GM12878 (cell line): Measurements from ENCODE around the gene CFAP92. TPM values are rescaled to one million over a fixed set of nuclear protein-coding genes. Genes with fewer than 3 reads are reported as not detected.

ENCODE experiments used
- ATAC-seq: fragments of 200-7000 bp; cut with Tn5 transposase; 3 replicates; pipeline ENCODE4 v1.9.1; 2020; ENCODE audit warnings: mild to moderate bottlenecking, moderate library complexity
- BruUV-seq: library from RNA; stranded (reverse); fragments of 400-500 nt; replicated peaks from 2 replicates; lab custom pipeline; 2021; lab: Mats Ljungman, UMichigan
- CTCF ChIA-PET: fragments of 300-600 bp; sonication (Branson Sonifier 250); formaldehyde crosslinking; extraction: SDS; loops from one replicate; lab custom pipeline; 2021; ENCODE audit warnings: inconsistent platforms; lab: Yijun Ruan, JAX
- POLR2A ChIA-PET: fragments of 350-600 bp; formaldehyde crosslinking; extraction: SDS; loops from one replicate; lab custom pipeline; 2021; ENCODE audit warnings: inconsistent platforms; lab: Charles Lee
- RAD21 ChIA-PET: fragments of 300-600 bp; sonication (Branson Sonifier 250); formaldehyde crosslinking; loops from one replicate; lab custom pipeline; 2023; ENCODE audit warnings: antibody characterized with exemption; ENCODE audit not compliant: unreplicated experiment; lab: Charles Lee
- SMC1A ChIA-PET: fragments of 300-600 bp; sonication (Branson Sonifier 250); formaldehyde crosslinking; loops from one replicate; lab custom pipeline; 2023; ENCODE audit not compliant: unreplicated experiment, uncharacterized antibody; lab: Charles Lee
- DNase-seq: peaks from one replicate; pipeline ENCODE4 v3.0.0-alpha.2; 2011; ENCODE audit warnings: low read depth, low spot score
- FAIRE-seq: peaks from 3 replicates; lab custom pipeline; 2011; peaks lifted over from hg19 to GRCh38; lab: Jason Lieb, UNC
- H2AFZ ChIP-seq: 2 replicates; pipeline ENCODE4 v1.6.0; 2011; ENCODE audit warnings: low read depth, low read length, control low read depth; ENCODE audit not compliant: control insufficient read depth
- H3K27ac ChIP-seq: 2 replicates; pipeline ENCODE4 v1.5.1; 2011; ENCODE audit warnings: control low read depth; ENCODE audit not compliant: control insufficient read depth, insufficient read depth
- H3K27me3 ChIP-seq, 2 experiments: replicated peaks in 1 of 2; 2 replicates each; pipeline versions ENCODE4 v1.6.0 to v1.6.1; 2011; ENCODE audit warnings: low read length in 1 of 2; ENCODE audit not compliant: control insufficient read depth in 2 of 2, insufficient read depth in 2 of 2
- H3K36me3 ChIP-seq, 2 experiments: 2 replicates each; pipeline ENCODE4 v1.5.1; 2011; ENCODE audit warnings: low read length in 1 of 2; ENCODE audit not compliant: control insufficient read depth in 2 of 2, insufficient read depth in 2 of 2
- H3K4me1 ChIP-seq: 2 replicates; pipeline ENCODE4 v1.6.1; 2011; ENCODE audit warnings: mild to moderate bottlenecking, low read length, moderate library complexity, mixed read lengths; ENCODE audit not compliant: control insufficient read depth, insufficient read depth
- H3K4me2 ChIP-seq: 2 replicates; pipeline ENCODE4 v1.6.0; 2011; ENCODE audit warnings: control low read depth; ENCODE audit not compliant: control insufficient read depth, insufficient read depth
- H3K4me3 ChIP-seq: fragments of 200-600 bp; sonication (generic); 2 replicates; pipeline ENCODE4 v1.5.1; 2016
- H3K79me2 ChIP-seq: 2 replicates; pipeline ENCODE4 v1.6.0; 2011; ENCODE audit warnings: low read length; ENCODE audit not compliant: control insufficient read depth, insufficient read depth
- H3K9ac ChIP-seq: 2 replicates; pipeline ENCODE4 v1.8.0; 2011; ENCODE audit warnings: low read length, control low read depth, mixed read lengths; ENCODE audit not compliant: control insufficient read depth, insufficient read depth
- H3K9me3 ChIP-seq: replicated peaks from 3 replicates; pipeline ENCODE4 v1.5.1; 2011; ENCODE audit warnings: mild to moderate bottlenecking, low read length; ENCODE audit not compliant: control insufficient read depth, insufficient read depth
- H4K20me1 ChIP-seq: 2 replicates; pipeline ENCODE4 v1.6.0; 2011; ENCODE audit not compliant: control insufficient read depth, insufficient read depth
- BCL3 ChIP-seq: IDR thresholded peaks from 2 replicates; pipeline ENCODE4 v1.6.1; 2011; ENCODE audit warnings: borderline replicate concordance, low read depth, mild to moderate bottlenecking, moderate library complexity, low read length; ENCODE audit not compliant: insufficient read depth, poor library complexity, severe bottlenecking
- BRCA1 ChIP-seq: IDR thresholded peaks from 2 replicates; pipeline ENCODE4 v1.6.1; 2011; ENCODE audit warnings: low read depth, low read length, improper control_type of control experiment
- CHD4 ChIP-seq: fragments of 200-600 bp; sonication (generic); IDR thresholded peaks from 2 replicates; pipeline ENCODE4 v1.6.1; 2016; ENCODE audit warnings: mild to moderate bottlenecking
- DPF2 ChIP-seq: fragments of 450-650 bp; IDR thresholded peaks from 2 replicates; pipeline ENCODE4 v1.6.1; 2017; ENCODE audit warnings: mild to moderate bottlenecking
- FOXK2 ChIP-seq: fragments of 450-650 bp; IDR thresholded peaks from 2 replicates; pipeline ENCODE4 v1.6.1; 2017; ENCODE audit warnings: mild to moderate bottlenecking, moderate library complexity
- HCFC1 ChIP-seq: fragments of 150-350 bp; IDR thresholded peaks from 2 replicates; pipeline ENCODE4 v1.6.1; 2014; ENCODE audit warnings: low read length
- HDAC2 ChIP-seq: fragments of 200-600 bp; sonication (generic); IDR thresholded peaks from 2 replicates; pipeline ENCODE4 v1.6.1; 2017
- POLR2AphosphoS2 ChIP-seq: IDR thresholded peaks from 2 replicates; pipeline ENCODE4 v1.6.1; 2011; ENCODE audit warnings: low read depth, mild to moderate bottlenecking, low read length, improper control_type of control experiment, moderate library complexity
- POLR2AphosphoS5 ChIP-seq: IDR thresholded peaks from 2 replicates; pipeline ENCODE4 v1.6.1; 2011; ENCODE audit warnings: mild to moderate bottlenecking, low read length, inconsistent platforms
- RBBP5 ChIP-seq: fragments of 200-600 bp; sonication (generic); conservative IDR thresholded peaks from 2 replicates; pipeline ENCODE4 v1.6.1; 2016
- SMARCA5 ChIP-seq: fragments of 450-650 bp; IDR thresholded peaks from 2 replicates; pipeline ENCODE4 v1.6.1; 2017; ENCODE audit warnings: mild to moderate bottlenecking
- SP1 ChIP-seq: IDR thresholded peaks from one replicate; pipeline ENCODE4 v1.6.1; 2011; ENCODE audit warnings: low read depth, low read length
- SREBF2 ChIP-seq: IDR thresholded peaks from 2 replicates; pipeline ENCODE4 v1.6.1; 2012; ENCODE audit warnings: mild to moderate bottlenecking, low read length
- STAT3 ChIP-seq: IDR thresholded peaks from 2 replicates; pipeline ENCODE4 v1.6.1; 2011; ENCODE audit warnings: low read depth, low read length, improper control_type of control experiment
- WRNIP1 ChIP-seq: IDR thresholded peaks from 2 replicates; pipeline ENCODE4 v1.6.1; 2011; ENCODE audit warnings: low read depth, low read length, improper control_type of control experiment, borderline replicate concordance
- YY1 ChIP-seq: IDR thresholded peaks from 2 replicates; pipeline ENCODE4 v1.6.1; 2011; ENCODE audit warnings: low read depth, mild to moderate bottlenecking, low read length
- ZBTB11 ChIP-seq: fragments of 450-650 bp; formaldehyde crosslinking; IDR thresholded peaks from 2 replicates; pipeline ENCODE4 v1.5.0; 2022; ENCODE audit warnings: mild to moderate bottlenecking, missing genetic modification characterization
- ZSCAN29 ChIP-seq: fragments of 450-650 bp; IDR thresholded peaks from 2 replicates; pipeline ENCODE4 v1.6.1; 2017; ENCODE audit warnings: mild to moderate bottlenecking, moderate library complexity
- WGBS: methylation state at CpG from one replicate; pipeline ENCODE4 v1.1.6; 2016; ENCODE audit warnings: low lambda C conversion rate; ENCODE audit not compliant: insufficient replicate concordance, insufficient coverage; ENCODE audit errors: missing lambda C conversion rate; 5-methylcytosine and 5-hydroxymethylcytosine counted together
- in situ Hi-C: fragments of 300-500 bp; cut with MboI; formaldehyde crosslinking; loops from 9 replicates; pipeline ENCODE4 v1.14.3; 2018; ENCODE audit warnings: mixed read lengths
- intact Hi-C: fragments of 100-400 bp; cut with micrococcal nuclease; formaldehyde crosslinking; loops from one replicate; pipeline ENCODE4 v1.14.2; 2022; ENCODE audit not compliant: unreplicated experiment
- polyA plus RNA-seq, 11 experiments: library from polyadenylated mRNA; depleted of rRNA in 4 of 11; unstranded in 6 of 11; stranded (reverse) in 5 of 11; fragments of >200 nt; fragmentation: Nextera tagmentation in 4 of 11; fragmentation: Illumina TruSeq in 1 of 11; extraction: Ambion mirVana in 4 of 11; extraction: Trizol in 1 of 11; gene quantifications; 1 replicate in 1 of 11; 2 replicates in 10 of 11; pipeline versions ENCODE4 v1.2.1 to v1.2.3, GENCODE V29; 2011 to 2016; ENCODE audit warnings: inconsistent platforms in 2 of 11, missing spikeins in 2 of 11, low read depth in 1 of 11
- total RNA-seq, 4 experiments: library from RNA; depleted of rRNA in 3 of 4; stranded (reverse); fragments of >200 nt in 3 of 4; fragmentation: Illumina TruSeq in 1 of 4; extraction: Trizol in 1 of 4; gene quantifications; 2 replicates each; pipeline versions ENCODE4 v1.2.1 to v1.2.3, GENCODE V29; 2013 to 2021
- TF ChIP-seq, protein P1 (sequence below): IDR thresholded peaks from 2 replicates; pipeline ENCODE4 v1.6.1; 2011; ENCODE audit warnings: low read depth, mild to moderate bottlenecking, low read length, moderate library complexity, borderline replicate concordance; ENCODE audit errors: extremely low read depth
- TF ChIP-seq, protein P2 (sequence below): fragments of 450-650 bp; IDR thresholded peaks from 2 replicates; pipeline ENCODE4 v1.6.1; 2017; ENCODE audit warnings: mild to moderate bottlenecking, low read depth, inconsistent platforms; ENCODE audit not compliant: poor library complexity, severe bottlenecking

CFAP92 gene
- total and polyA plus RNA-seq, 10 of the 15 experiments (the other 5 are each of a cell fraction or from before 2014, with no cell fraction given): 0.05 to 0.52 (median 0.14) TPM; not detected in 7

DNA sequence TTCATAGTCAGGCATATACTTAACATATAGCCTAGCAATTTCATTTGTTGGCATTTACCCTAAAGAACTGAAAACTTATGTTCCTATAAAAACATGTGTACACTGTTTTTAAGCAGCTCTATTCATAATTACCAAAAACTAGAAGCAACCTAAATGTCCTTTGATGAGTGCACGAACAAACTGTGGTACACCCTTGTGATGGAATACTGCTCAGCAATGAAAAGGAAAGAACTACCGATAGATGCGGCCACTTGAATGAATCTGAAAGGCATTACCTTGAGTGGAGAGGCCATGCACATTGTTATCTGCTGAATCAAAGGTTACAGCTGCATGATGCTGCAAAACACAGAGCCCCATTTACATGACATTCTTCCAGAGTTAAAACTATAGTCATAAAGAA lies 44.7 kb downstream of the CFAP92 start:
- ChIA-PET SMC1A (no interaction called here), POLR2A (interaction anchor here (0.6 kb wide), 1 partner anchor 50 kb away, joined by 3 read pairs; no protein-coding TSS in a partner anchor), CTCF (no interaction called here), RAD21 (no interaction called here)
- no TSS peak for BruUV-seq
- Histone ChIP-seq H4K20me1 (no peaks in the 10 kb centered on the region), H3K4me2 (no peak overlapping the region), H3K36me3 (no peaks in the 10 kb centered on the region), H2AFZ (no peak overlapping the region), H3K27ac (no peak overlapping the region), H3K4me3 (no peak overlapping the region), H3K4me1 (no peaks in the 10 kb centered on the region), H3K9ac (no peak overlapping the region), H3K79me2 (no peaks in the 10 kb centered on the region), H3K27me3 (no peaks in the 10 kb centered on the region; a peak in 1 of 4 replicates), H3K9me3 (no peaks in the 10 kb centered on the region)
- ATAC-seq: no peak
- 88% methylated on average over 3 of the region's 3 CpGs for WGBS
- no peak for DNase-seq
- intact Hi-C loops (no loop called here), in situ Hi-C loops (no loop called here)
- TF ChIP-seq, protein P1, sequence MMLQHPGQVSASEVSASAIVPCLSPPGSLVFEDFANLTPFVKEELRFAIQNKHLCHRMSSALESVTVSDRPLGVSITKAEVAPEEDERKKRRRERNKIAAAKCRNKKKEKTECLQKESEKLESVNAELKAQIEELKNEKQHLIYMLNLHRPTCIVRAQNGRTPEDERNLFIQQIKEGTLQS: no peak
- TF ChIP-seq ZSCAN29: no peak
- no peak for TF ChIP-seq CHD4
- no peak for TF ChIP-seq DPF2
- TF ChIP-seq SMARCA5: no peak
- TF ChIP-seq RBBP5: no peak
- TF ChIP-seq POLR2AphosphoS5: no peak
- TF ChIP-seq BCL3: no peak
- no peak for TF ChIP-seq FOXK2
- TF ChIP-seq SREBF2: no peak
- no peak for TF ChIP-seq SP1
- TF ChIP-seq POLR2AphosphoS2: no peak
- no peak for TF ChIP-seq ZBTB11
- TF ChIP-seq STAT3: no peak
- TF ChIP-seq, protein P2, sequence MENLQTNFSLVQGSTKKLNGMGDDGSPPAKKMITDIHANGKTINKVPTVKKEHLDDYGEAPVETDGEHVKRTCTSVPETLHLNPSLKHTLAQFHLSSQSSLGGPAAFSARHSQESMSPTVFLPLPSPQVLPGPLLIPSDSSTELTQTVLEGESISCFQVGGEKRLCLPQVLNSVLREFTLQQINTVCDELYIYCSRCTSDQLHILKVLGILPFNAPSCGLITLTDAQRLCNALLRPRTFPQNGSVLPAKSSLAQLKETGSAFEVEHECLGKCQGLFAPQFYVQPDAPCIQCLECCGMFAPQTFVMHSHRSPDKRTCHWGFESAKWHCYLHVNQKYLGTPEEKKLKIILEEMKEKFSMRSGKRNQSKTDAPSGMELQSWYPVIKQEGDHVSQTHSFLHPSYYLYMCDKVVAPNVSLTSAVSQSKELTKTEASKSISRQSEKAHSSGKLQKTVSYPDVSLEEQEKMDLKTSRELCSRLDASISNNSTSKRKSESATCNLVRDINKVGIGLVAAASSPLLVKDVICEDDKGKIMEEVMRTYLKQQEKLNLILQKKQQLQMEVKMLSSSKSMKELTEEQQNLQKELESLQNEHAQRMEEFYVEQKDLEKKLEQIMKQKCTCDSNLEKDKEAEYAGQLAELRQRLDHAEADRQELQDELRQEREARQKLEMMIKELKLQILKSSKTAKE: no peak
- TF ChIP-seq HDAC2: no peak
- TF ChIP-seq WRNIP1: no peak
- no peak for TF ChIP-seq YY1
- no peak for TF ChIP-seq BRCA1
- TF ChIP-seq HCFC1: no peak
- FAIRE-seq: no peak
